Vagina (tissue), 2 donors: ENCODE results near the gene NFIB. TPM values are rescaled to one million over a fixed set of nuclear protein-coding genes. Genes with fewer than 3 reads are reported as not detected.

Experiments used
- DNase-seq, 2 donors: peaks; one replicate each; pipeline ENCODE4 v3.0.0-alpha.2; 2017; ENCODE audit errors: extremely low spot score in 2 of 2
- H3K27ac ChIP-seq: fragments of 200-600 bp; sonication (generic); one replicate; pipeline ENCODE4 v1.5.1; 2019
- H3K27me3 ChIP-seq: fragments of 200-600 bp; sonication (generic); one replicate; pipeline ENCODE4 v1.5.1; 2019
- H3K36me3 ChIP-seq, 2 donors: fragments of 200-600 bp; sonication (generic); one replicate each; pipeline ENCODE4 v1.5.1; 2017 to 2019
- H3K4me1 ChIP-seq: fragments of 200-600 bp; sonication (generic); one replicate; pipeline ENCODE4 v1.5.1; 2019
- H3K4me3 ChIP-seq, 2 donors: fragments of 200-600 bp; sonication (generic); 1 replicate in 1 of 2; 2 replicates in 1 of 2; pipeline ENCODE4 v1.5.1; 2016 to 2019
- H3K9me3 ChIP-seq: fragments of 200-600 bp; sonication (generic); one replicate; pipeline ENCODE4 v1.5.1; 2019
- CTCF ChIP-seq, 3 experiments: fragments of 450-650 bp in 2 of 3; fragments of 200-600 bp in 1 of 3; sonication (generic) in 1 of 3; IDR thresholded peaks; one replicate each; pipeline ENCODE4 v1.5.1; 2017 to 2019; ENCODE audit warnings: antibody characterized with exemption in 3 of 3, mild to moderate bottlenecking in 2 of 3, moderate library complexity in 2 of 3
- POLR2A ChIP-seq, 2 donors: fragments of 450-650 bp; IDR thresholded peaks; one replicate each; pipeline ENCODE4 v1.6.1; 2017; ENCODE audit warnings: antibody characterized with exemption in 2 of 2, mild to moderate bottlenecking in 2 of 2, moderate library complexity in 2 of 2
- POLR2AphosphoS5 ChIP-seq, 2 donors: sonication (generic); formaldehyde crosslinking; IDR thresholded peaks; one replicate each; pipeline ENCODE4 v1.9.0; 2017; ENCODE audit warnings: antibody characterized with exemption in 2 of 2, mild to moderate bottlenecking in 2 of 2, low read depth in 1 of 2; ENCODE audit not compliant: insufficient read depth in 1 of 2
- intact Hi-C: fragments of 100-400 bp; cut with DNase I; formaldehyde crosslinking; loops from one replicate; pipeline ENCODE4 v1.15.1; 2023
- total RNA-seq: library from RNA; depleted of rRNA; stranded (reverse); fragments of >200 nt; gene quantifications from one replicate; pipeline ENCODE4 v1.2.3, GENCODE V29; 2016

NFIB gene
- total RNA-seq, 1 donor from 2014 or later: 73.4 TPM

- intact Hi-C loops: no loop called here
- no peak for DNase-seq
- no peak for TF ChIP-seq CTCF (IDR thresholded peaks at IDR 0.05)
Measured at GRCh38 chr9:14058325-14058688, 255.6 kb downstream of the NFIB start.

GRCh38 chr9:14057368-14058324, 256.3 kb downstream of the NFIB start:
- Histone ChIP-seq H3K4me3 (no peak overlapping the region), H3K27me3 (no peaks in the 10 kb centered on the region), H3K9me3 (no peaks in the 10 kb centered on the region), H3K36me3 (no peaks in the 10 kb centered on the region), H3K4me1 (no peaks in the 10 kb centered on the region), H3K27ac (no peak overlapping the region)
- intact Hi-C loops: no loop called here
- TF ChIP-seq POLR2AphosphoS5 (IDR thresholded peaks at IDR 0.05; ENCODE audit: insufficient read depth in 1 of 2, low read depth in 1 of 2): no peak
- DNase-seq: no peak

More at GRCh38 chr9:14058325-14058688, 255.6 kb downstream of the NFIB start:
- H3K4me3 ChIP-seq: no peak overlapping the region
- no peaks in the 10 kb centered on the region for H3K9me3 ChIP-seq
- H3K36me3 ChIP-seq: no peaks in the 10 kb centered on the region
- no peaks in the 10 kb centered on the region for H3K27me3 ChIP-seq
- H3K4me1 ChIP-seq: no peaks in the 10 kb centered on the region
- H3K27ac ChIP-seq: no peak overlapping the region

GRCh38 chr9:14056316-14056861, 257.6 kb downstream of the NFIB start:
- intact Hi-C loops: no loop called here
- no peaks in the 10 kb centered on the region for H3K4me1 ChIP-seq
- DNase-seq: no peak
- H3K27me3 ChIP-seq: no peaks in the 10 kb centered on the region
- H3K36me3 ChIP-seq: no peaks in the 10 kb centered on the region
- TF ChIP-seq POLR2A (IDR thresholded peaks at IDR 0.05): no peak
- no peak for TF ChIP-seq CTCF (IDR thresholded peaks at IDR 0.05)
- TF ChIP-seq POLR2AphosphoS5 (IDR thresholded peaks at IDR 0.05; ENCODE audit: insufficient read depth in 1 of 2, low read depth in 1 of 2): no peak
- no peak overlapping the region for H3K27ac ChIP-seq
- no peaks in the 10 kb centered on the region for H3K9me3 ChIP-seq
- H3K4me3 ChIP-seq: no peak overlapping the region

- intact Hi-C loops: no loop called here
- no peaks in the 10 kb centered on the region for H3K4me1 ChIP-seq
- H3K4me3 ChIP-seq: no peak overlapping the region
- H3K27me3 ChIP-seq: no peaks in the 10 kb centered on the region
- DNase-seq: no peak
- no peaks in the 10 kb centered on the region for H3K36me3 ChIP-seq
- no peak overlapping the region for H3K27ac ChIP-seq
- no peaks in the 10 kb centered on the region for H3K9me3 ChIP-seq
- TF ChIP-seq POLR2A (IDR thresholded peaks at IDR 0.05): no peak
- no peak for TF ChIP-seq CTCF (IDR thresholded peaks at IDR 0.05)
- TF ChIP-seq POLR2AphosphoS5 (IDR thresholded peaks at IDR 0.05; ENCODE audit: insufficient read depth in 1 of 2, low read depth in 1 of 2): no peak
Measured at GRCh38 chr9:14054096-14054495, 259.8 kb downstream of the NFIB start.

- DNase-seq: no peak
- Histone ChIP-seq H3K9me3 (no peaks in the 10 kb centered on the region), H3K27ac (no peak overlapping the region), H3K27me3 (no peaks in the 10 kb centered on the region), H3K36me3 (no peaks in the 10 kb centered on the region), H3K4me3 (no peak overlapping the region), H3K4me1 (no peaks in the 10 kb centered on the region)
- intact Hi-C loops: no loop called here
- TF ChIP-seq POLR2A (IDR thresholded peaks at IDR 0.05) (no peak), POLR2AphosphoS5 (IDR thresholded peaks at IDR 0.05; ENCODE audit: insufficient read depth in 1 of 2, low read depth in 1 of 2) (no peak), CTCF (IDR thresholded peaks at IDR 0.05) (no peak)
Measured at GRCh38 chr9:14052359-14052758, 261.6 kb downstream of the NFIB start.
